Posterior vena cava (tissue), 2 donors: ENCODE data around the gene KIFAP3. TPM values are rescaled to one million over a fixed set of nuclear protein-coding genes. Genes with fewer than 3 reads are reported as not detected.
"Not testable (repeated sequence)": the region's sequence is repeated elsewhere in the genome, so short reads cannot be mapped to it uniquely, and the experiment has no call there.

Experiments used
- DNase-seq: peaks from one replicate; pipeline ENCODE4 v3.0.0-alpha.2; 2020; ENCODE audit warnings: low spot score
- intact Hi-C, 2 donors: fragments of 100-400 bp; cut with DNase I; formaldehyde crosslinking; loops; one replicate each; pipeline versions ENCODE4 v1.14.1 to v1.14.2; 2022 to 2023
- total RNA-seq, 2 donors: library from RNA; stranded (reverse); fragmentation: NEBNext Ultra II Directional; extraction: Animal tissue kit (Norgen Biotek cat#: 25700); gene quantifications; one replicate each; pipeline ENCODE4 v1.2.1, GENCODE V29; 2021
- donor health status: DM: yes; HTN: yes; CAD: no.
- donor health status: DM: yes; HTN: yes; CAD: no.

Gene KIFAP3
- total RNA-seq, 2 donors from 2014 or later: 27.7 to 31.4 TPM

GRCh38 chr1:169877800-169878491, 196.5 kb downstream of the KIFAP3 start:
- intact Hi-C loops: no loop called here
- DNase-seq: no peak

GRCh38 chr1:169874229-169874628, 200.3 kb downstream of the KIFAP3 start:
- intact Hi-C loops: no loop called here
- DNase-seq: no peak

GRCh38 chr1:169873582-169874199, 200.8 kb downstream of the KIFAP3 start:
- intact Hi-C loops: no loop called here
- DNase-seq: no peak

GRCh38 chr1:169872906-169873305, 201.6 kb downstream of the KIFAP3 start:
- intact Hi-C loops: no loop called here
- no peak for DNase-seq

GRCh38 chr1:169871988-169872387, 202.5 kb downstream of the KIFAP3 start:
- DNase-seq, intact Hi-C loops: not testable (repeated sequence)

Other genes starting within 250 kb of the KIFAP3 start
- 1 to 10 TPM; 8.0 to 8.4 TPM for gene SCYL3, start 180.8 kb downstream of the KIFAP3 start, total RNA-seq
- not detected for gene NTMT2, start 71.3 kb upstream of the KIFAP3 start, total RNA-seq